Islet precursor cell (in vitro differentiated cells): ENCODE data around the gene MIGA1.
"Not testable (repeated sequence)": the region's sequence is repeated elsewhere in the genome, so short reads cannot be mapped to it uniquely, and the experiment has no call there.

Source experiments
- DNase-seq: peaks from one replicate; pipeline ENCODE4 v3.0.0-alpha.2; 2018

The MIGA1 gene

DNA sequence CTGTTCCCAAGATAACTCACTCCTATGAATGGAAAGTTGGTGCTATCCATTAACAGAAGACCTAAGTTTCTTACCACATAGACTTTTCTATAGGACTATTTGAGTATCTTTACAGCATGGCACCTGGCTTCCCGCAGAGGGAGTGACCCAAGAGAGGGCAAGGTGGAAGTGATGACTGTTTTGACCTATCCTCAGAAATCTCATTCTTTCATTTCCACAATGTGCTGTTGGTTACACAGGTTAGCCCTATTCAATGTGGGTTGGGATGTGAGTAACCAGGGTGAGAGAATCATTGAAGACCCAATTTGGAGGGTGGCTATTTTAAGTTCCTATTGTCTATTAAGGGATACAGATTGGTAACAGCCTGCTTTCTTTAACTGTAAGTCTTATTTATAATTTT lies 70.6 kb downstream of the MIGA1 start:
- no peak for DNase-seq

DNA sequence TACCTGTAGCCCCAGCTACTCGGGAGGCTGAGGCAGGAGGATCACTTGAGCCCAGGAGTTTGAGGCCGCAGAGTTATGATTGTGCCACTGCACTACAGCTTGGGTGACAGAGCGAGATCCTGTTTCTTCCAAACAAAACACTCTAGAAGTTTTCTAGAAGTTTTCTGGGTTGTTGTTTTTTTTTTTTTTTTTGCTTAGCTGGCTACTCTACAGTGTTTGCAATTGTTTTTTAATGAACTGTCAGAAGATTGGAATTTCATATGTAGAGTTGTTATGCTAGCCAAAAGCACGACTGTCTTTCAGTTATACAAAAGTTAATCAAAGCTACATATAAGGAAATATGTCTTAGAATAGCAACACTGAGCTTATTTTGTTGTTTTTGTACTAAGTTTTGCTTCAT lies 78.1 kb downstream of the MIGA1 start:
- no peak for DNase-seq

DNA sequence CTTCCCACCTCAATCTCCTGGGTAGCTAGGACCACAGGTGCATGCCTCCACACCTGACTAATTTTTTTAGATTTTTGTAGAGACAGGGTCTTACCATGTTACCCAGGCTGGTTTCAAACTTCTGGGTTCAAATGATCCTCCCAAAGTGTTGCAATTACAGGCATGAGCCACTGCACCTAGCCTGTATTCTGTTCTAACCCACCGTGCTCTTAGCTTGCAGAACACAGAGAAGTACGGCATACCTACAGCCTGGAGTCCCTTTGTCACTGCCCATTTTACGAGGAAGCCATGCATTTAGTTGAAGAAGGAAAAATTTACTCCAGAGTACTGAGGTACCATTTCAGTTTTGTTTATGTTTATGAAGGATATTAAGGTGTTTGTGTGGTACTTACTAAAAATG lies 79.3 kb downstream of the MIGA1 start:
- DNase-seq: peak; percentile 58

DNA sequence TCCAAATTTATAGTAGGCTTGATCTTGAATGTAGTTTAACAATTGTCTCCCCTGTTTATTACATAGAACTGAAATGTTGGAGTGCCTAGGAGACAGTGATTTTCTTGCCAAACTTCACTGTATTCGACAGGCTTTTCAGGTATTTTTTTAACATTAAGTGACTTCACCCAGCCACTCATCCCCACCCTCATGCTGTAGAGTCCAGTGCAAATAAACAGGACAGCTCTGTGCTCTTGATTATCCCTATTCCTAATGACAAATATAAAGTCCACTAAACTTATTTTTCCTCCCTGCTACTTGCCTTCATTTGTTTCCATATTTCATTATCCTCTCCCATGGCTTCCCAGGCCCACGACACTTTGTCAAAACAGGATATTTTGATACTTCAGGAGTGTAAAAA lies 79.8 kb downstream of the MIGA1 start:
- no peak for DNase-seq

DNA sequence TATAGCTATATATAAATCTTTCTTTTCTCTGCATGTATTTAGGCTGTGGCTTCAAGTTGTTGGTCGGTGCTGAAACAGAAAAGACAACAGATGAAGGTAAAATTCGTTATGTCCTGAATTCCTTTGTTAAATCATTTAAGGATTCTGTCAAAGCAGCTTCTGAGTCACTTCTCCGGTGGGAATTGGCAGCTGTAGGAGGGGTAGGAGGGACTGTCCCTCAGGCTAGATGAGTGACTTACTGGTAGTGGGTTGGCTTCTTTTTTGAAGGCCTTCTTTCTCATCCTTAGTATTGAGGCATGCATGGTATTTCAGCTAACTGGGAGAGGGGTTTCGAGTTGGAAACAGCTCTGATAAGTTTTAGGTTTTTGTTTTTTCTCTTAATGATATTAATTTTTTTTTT lies 86.8 kb downstream of the MIGA1 start:
- peak; percentile 82 for DNase-seq

DNA sequence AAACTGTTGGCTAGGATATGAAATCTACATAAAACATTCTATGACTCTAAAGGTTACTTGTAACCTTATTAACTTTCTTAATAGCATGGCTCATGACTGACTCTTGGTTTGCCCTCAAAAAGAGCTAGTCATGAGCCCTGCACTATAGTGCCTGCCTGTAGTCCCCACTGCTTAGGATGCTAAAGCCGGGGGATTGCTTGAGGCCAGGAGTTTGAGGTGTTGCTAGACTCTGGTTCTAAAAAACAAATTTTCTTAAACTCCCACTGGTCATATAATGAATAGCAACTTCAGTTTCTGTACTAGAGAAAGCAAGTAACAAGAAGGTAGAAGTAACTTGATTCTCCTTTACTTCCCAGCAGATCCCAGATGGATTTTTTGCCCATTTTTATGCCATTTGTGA lies 93.2 kb downstream of the MIGA1 start:
- no peak for DNase-seq

DNA sequence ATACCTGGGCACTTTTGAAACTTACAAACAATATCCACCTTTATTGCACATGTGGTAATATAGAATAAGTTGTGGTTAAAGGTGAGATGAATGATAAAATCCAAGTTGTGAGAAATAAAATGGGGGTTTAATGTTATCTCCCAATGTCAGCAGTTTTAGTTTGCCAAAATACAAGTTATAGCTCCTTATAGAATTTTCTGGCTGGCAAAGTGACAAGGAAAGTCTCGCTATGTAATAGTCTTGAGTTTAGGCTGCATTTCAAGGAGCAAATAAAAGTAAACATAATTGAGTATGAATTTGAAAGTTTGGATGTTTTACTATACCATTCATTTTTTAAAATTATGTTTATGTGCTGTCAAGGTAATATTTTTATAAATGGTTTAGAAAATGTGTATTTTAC lies 94.0 kb downstream of the MIGA1 start:
- DNase-seq: no peak

DNA sequence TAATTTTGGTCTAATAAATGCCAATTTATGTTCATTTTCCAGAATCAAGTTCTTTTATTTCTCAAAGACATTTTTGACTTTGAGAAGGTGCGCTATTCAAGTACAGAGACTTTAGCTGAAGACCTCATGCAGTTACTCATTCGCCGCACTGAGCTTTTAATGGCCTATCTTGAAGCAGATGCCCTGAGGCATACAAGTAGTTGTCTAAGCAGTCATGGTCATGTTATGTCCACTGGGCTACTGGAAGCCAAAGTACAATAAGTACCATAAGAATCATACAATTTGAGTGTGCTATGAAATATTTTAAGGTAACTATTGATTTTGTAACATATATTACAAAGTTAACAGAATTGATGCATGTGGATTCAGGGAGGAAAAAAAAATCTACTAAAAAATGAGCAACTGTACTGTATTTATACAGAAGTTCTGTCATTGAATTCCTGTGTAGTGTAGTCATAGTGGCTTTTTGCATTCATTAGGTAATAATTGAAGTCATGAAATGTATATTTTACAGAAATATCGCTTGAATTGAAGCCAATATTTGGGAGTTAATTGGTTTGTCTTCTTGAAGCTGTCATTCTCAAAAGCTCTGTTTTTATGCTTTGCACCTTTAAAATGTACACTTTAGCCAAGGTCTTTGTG lies 95.5 kb downstream of the MIGA1 start:
- DNase-seq: peak; percentile 76

DNA sequence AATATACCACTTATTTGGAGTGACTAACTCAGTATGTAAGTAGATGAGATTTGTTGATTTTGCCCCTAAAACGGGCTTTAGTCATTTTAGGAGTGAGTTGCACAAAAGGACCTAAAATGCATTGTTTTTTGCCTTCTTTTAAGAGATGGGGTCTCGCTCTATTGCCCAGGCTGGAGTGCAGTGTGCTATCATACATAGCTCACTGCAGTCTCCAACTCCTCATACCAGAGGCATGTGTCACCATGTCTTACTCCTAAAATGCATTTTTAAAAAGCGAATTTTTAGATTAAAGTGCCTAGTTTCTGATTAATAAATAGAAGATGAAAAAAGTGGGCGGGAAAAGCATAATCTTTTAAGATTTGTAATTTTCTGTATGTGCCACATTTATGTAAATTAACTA lies 97.4 kb downstream of the MIGA1 start:
- DNase-seq: no peak

DNA sequence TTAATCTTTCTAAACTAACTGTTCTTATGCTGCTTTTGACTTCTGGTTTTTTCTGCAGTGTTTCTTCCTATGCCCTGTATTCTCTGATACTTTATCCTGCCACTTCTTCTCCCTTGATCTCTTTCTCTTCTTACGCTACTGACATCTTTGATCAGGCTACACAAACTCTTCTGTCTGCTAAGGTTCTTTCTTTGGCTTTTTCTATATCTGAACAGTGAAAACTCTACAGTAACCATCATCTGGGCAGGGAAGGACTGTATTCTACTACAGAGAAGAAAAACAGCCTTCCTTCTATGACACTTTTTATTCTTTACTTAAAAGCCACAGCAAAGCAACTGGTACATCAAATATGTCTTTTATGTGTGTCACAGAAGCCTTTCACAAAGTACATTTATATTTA lies 101.6 kb downstream of the MIGA1 start:
- no peak for DNase-seq

DNA sequence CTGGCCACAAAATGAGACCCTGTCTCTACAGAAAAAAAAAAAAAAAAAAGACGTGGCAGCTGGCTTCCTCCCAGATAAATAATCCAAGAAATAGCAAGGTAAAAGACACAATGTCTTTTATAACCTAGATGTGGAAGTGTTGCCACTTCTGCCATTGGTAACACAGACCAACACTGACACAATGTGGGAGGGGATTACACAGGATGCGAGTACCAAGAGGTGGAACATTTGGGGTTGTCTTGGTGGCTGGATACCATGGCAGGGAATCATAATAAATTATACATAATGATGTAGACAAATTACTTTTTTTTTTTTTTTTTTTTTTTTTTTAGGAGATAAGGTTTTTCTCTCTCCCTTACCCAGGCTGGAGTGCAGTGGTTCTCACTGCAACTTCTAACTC lies 103.0 kb downstream of the MIGA1 start:
- DNase-seq: no peak

DNA sequence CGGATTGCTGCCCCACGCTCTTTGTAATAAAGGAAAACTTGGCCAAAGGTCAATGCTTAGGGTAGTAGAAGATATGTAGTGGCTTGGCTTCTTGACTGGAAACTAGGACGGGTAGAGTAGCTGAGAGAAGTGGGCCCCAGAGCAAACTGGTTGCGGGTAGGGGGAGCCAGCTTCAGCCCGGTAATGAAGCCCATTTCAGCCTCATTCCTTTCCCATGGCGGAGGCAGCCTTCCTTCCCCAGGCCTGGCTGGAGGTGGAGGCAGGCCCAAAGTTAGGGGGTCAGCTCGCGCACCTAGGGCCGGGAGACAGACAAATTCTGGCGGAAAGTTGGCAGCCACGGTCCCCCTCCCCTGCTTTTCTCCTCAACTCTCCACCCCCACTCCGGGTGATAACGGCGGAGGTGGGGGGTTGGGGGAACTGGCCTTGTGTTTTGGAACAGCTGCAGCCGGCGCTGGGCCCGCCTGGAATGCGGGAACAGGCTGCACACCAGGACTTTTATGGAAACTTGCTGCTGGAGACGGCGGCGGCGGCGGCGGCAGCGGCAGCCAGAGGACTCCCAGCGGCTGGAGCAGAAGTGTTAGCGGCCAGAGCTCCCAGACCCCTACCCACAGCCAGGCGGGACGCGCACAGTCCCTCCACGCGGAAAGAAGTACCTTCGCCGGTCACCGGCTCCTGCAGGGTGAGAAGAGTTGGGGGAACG lies 108.8 kb downstream of the MIGA1 start, which contains the start of gene NEXN:
Gene NEXN, plus strand, starts transcription at position 544 of the 700 bp plus-strand sequence. CDS start 27,483 bp downstream, outside the sequence.
- peak; percentile 96 for DNase-seq

DNA sequence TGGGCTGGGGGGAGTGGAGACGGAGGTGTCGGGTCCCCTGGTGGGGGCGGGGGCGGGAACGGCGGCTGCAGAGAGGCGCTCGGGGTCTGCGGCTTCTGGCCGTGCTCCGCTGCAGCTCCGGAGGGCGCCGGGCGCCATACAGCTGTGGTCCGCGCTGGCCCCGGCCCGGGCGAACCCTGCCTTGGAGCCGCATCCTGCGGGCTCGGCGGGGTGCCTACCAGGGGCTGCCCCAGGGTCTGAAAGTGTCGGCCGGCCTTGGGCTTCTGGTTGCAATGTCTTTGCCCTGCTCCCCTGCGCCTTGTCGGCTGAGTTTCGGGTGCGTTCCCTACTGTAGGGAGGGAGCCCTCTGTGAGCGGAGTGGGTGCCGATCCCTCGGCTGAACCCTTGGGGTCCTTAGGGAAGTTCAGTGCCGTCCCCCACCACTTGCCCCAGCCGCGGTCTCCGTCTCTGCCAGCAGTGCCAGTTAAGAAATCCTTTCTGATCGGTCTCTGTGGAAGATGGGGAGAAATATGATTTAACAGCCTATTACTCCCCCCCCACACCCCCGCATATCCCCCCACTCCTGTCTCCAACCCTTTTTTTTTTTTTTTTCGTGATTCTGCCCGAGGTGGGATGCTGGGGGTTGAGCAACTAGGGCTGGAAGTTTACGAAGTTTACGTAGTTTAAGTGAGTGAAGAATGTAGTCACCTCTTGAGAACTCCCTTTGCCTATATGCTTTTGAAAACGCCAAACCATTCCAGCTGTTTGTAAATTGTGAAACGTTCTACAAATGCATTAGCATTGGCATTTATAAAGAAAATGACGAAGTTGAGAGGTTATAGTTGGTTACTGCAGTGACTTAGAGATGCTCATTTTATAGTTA lies 109.6 kb downstream of the MIGA1 start:
- DNase-seq: no peak

DNA sequence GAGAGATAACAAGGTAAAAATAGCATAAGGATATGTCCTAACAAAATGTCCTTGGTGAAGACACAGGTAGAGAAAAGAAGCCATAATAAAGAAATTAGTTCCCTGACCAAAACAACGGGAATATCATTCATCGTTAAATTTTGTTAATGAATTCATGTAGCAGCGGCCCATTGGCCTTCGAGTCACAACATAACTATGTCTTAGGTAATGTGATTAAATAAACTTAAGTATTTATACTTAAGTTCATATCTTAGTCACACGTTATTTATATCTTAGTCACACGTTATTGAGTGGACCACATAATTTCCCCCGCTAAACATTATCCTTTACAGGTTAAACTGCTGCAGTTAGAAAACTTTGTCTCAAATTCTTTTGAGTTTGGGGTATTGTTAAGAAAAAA lies 110.2 kb downstream of the MIGA1 start:
- no peak for DNase-seq

DNA sequence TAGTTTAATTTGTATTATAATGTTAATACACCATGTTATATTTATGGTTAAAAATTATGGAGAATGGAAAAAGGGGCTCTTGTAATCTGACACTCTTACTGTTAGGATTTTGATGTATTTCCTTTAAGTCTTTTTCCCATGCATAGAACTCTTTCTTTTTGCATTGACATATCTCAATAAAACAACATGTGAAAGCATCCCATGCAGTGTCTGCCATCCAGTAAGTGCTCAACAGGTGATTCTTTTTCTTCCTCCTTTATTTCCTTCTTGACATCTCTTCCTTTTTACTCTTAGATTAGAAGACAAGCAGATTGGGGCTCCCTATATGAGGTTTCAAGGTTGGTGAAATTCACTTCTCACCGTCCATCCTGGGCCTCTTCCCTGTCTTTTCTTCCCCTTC lies 111.8 kb downstream of the MIGA1 start:
- DNase-seq: no peak

DNA sequence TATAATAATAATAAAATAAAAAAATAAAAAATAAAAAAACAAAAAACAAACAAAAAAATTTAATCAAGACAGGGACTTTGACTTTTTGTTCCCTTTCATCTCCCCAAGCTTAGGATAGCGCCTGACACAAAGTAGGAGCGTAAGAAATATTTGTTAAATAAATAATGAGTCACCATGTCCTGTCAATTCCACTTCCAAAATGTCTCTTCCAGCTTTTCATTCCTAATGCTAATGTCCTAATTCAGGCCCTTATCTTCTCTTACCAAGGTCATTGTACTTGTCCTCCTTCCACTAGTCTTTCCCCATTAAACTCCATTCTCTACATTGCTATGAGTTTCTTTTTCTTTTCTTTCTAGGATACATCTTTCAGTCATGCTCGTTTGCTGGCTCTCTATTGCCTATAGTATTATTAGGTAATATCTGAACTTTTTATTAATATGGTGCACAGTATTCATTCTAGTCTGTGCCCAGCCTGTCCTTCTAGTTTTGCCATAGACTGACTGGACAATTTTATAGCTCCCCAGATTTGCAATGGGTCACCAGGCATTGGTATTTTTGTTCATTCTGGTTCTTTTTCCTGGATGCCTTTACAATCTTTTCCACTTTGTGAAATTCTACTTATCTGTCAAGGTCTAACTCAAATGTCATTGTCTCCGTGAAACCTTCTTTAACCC lies 120.3 kb downstream of the MIGA1 start:
- DNase-seq: no peak

DNA sequence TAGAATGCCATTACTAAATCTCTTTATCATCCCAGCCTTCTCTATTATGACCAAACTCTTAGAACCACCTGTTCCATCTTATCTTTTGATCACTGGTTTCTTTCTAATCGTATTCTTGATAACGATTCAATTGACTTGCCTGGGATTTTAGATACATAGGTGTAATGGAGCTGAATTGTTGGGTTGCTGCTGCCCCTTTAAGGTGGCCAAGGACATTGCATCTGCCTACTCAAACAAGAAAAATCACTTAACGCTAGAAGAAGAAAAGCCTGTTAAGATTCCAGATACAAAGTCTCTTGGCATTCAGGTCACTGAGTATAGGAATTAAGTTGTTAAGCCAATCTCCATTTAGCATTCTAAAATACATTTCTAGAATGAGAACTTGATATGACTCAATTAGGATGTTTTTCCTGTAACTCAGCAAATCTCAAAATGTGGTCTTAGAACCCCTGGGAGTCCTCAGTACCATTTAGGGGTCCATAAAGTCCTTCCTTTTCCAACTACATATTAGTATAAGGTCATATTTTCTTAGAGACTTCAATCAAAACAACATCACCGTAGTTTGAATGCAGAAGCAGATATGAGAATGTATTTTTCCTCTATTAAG lies 121.3 kb downstream of the MIGA1 start:
- DNase-seq: peak; percentile 65

DNA sequence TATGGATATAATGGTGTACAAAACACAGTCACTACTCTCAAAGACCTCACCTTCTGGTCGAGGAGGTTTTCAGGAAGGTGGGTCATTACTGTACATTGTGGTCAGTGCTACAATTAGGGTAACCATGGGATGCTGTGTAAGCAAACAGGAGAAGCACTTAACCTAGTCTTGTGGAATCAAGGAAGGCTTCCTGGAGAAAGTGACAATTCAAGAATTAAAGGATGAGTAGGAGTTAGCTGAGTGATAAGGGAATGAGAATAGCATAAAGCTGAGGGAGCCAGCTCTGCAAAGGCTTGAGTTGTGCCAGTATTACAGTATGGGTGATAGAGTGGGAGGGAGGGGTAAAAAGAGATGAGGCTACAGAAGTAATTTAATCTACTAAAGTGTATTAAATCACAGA lies 126.2 kb downstream of the MIGA1 start:
- DNase-seq: no peak

DNA sequence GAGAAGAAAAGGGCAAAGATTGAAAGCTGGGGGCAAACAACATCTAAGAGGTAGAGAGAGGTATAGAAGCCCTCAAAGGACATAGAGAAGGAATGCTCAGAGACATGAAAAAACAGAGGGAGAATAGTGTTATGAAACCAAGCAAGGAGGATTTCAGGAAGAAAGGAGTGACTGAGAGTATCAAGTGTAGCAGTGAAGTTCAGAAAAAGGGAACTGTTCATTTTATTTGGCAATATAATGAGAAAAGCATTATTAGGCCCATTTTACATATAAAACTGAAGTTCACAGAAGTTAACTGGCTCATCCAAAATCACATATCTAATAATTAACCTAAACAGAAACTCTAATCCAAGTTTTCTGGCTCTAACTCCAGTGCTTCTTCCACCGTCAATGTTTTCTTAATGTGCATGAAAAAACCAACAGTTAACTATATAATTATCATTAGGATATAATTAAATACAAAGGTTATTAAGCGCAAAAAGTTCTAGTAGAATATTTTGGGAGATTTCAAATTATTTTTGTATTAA lies 126.6 kb downstream of the MIGA1 start:
- no peak for DNase-seq

DNA sequence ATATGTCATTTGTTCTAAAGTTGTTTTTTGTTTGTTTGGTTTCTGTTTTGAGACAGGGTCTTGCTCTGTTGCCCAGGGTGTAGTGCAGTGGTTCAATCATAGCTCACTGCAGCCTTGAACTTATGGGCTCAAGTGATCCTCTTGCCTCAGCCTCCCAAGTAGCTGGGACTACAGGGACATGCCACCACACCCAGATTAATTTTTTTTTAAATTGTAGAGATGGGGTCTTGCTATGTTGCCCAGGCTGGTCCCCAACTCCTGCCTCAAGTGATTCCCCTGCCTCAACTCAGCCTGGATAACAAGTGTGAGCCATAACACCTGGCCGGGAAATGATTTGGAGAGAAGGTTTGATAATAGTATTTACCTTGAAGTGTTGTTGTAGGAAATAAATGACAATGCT lies 127.2 kb downstream of the MIGA1 start:
- no peak for DNase-seq

DNA sequence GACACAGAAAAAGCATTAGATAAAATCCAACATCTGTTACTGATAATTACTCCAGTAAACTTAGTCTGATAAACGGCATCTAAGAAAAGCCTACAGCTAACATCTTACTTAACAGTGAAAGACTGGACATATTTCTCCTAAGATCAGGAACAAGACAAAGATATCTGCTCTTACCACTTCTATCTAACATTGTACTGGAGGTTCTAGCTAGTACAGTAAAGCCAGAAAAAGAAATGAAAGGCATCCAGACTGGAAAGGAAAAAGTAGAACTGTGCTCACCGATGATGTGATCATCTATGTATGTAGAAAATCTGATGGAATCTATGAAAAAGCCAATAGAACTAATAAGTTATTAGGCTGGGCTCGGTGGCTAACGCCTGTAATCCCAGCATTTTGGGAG lies 130.7 kb downstream of the MIGA1 start:
- DNase-seq: no peak

DNA sequence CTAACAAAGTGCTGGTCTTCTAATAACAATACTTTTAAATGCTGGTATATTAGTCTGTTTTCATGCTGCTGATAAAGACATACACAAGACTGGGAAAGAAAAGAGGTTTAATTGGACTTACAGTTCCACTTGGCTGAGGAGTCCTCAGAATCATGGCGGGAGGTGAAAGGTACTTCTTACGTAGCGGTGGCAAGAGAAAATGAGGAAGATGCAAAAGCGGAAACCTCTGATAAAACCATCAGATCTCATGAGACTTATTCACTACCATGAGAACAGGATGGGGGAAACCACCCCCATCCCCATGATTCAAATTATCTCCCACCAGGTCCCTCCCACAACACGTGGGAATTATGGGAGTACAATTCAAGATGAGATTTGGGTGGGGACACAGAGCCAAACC lies 139.5 kb downstream of the MIGA1 start:
- not testable (repeated sequence) for DNase-seq

DNA sequence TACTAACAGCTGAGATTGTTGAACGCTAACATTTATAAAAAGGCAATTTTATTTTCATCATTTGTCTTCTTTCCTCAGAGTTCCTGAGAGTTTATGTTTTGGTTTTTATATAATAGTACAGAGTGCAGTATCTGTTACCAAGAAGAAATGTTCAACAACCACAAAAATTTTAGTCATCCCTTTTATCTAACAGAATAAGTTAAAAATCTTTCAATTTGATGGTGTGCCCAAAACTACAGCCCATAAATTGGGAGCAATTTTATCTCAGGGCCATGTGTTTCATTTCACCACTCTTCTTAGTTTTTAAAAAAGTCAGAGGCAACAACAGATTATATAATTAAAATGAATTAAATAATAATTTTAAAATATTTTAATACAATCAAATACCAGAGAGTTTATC lies 146.1 kb downstream of the MIGA1 start:
- no peak for DNase-seq
